ENCODE data around the gene PRKAR1B.

The PRKAR1B gene

DNA sequence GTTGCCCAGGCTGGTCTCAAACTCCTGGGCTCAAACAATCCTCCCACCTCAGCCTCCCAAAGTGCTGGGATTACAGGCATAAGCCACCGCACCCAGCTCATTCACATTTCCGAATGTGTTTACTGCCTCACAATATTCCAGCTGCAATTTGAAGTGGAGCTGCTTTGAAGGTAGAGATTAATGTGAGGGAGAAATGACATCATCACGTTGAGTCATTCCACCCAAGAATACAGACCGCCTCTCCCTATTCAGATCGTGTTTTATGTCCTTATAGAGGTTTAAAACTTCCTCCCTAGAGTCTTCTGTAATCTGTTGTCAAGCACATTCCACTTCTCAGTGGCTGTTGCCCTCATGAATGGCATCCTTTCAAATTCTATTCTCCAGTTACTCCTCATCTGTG, 107.0 kb downstream of the PRKAR1B start (continued):
- TF ChIP-seq ZBTB26 (tag by site-specific recombination; optimal IDR thresholded peaks at IDR 0.05) (no peak), ZNF629 (tag by site-specific recombination; IDR thresholded peaks at IDR 0.05) (peak; percentile 70), ZEB2 (tag by site-specific recombination; IDR thresholded peaks at IDR 0.05) (0 out of 2 replicates have a peak, but pooled peaks have one; percentile 33), ZNF768 (tag by site-specific recombination; IDR thresholded peaks at IDR 0.05) (no peak), ZNF398 (tag by site-specific recombination; IDR thresholded peaks at IDR 0.05) (peak; percentile 60; the same call in 1 of the 2 replicates), ZNF211 (tag by site-specific recombination; IDR thresholded peaks at IDR 0.05; ENCODE audit: low read depth) (no peak), ZNF174 (tag by site-specific recombination; IDR thresholded peaks at IDR 0.05) (no peak), ZFHX2 (tag by site-specific recombination; conservative IDR thresholded peaks at IDR 0.05) (no peak), ZNF274 (IDR thresholded peaks at IDR 0.05; ENCODE audit: low read length) (no peak), ZNF274 (tag by site-specific recombination; IDR thresholded peaks at IDR 0.05; ENCODE audit: borderline replicate concordance) (no peak), ZNF324 (tag by site-specific recombination; IDR thresholded peaks at IDR 0.05) (no peak), ZFP3 (tag by site-specific recombination; IDR thresholded peaks at IDR 0.05; ENCODE audit: low read depth) (no peak), ZNF184 (tag by site-specific recombination; IDR thresholded peaks at IDR 0.05) (peak; percentile 69; the same call in 1 of the 2 replicates), ZNF585B (tag by site-specific recombination; IDR thresholded peaks at IDR 0.05) (no peak), ZNF561 (tag by site-specific recombination; IDR thresholded peaks at IDR 0.05; ENCODE audit: borderline replicate concordance) (no peak), KLF8 (tag by site-specific recombination; IDR thresholded peaks at IDR 0.05) (no peak), TCF7L2 (IDR thresholded peaks at IDR 0.05; ENCODE audit: borderline replicate concordance, low read depth, low read length) (no peak), ZNF202 (tag by site-specific recombination; IDR thresholded peaks at IDR 0.05; ENCODE audit: borderline replicate concordance) (no peak), ZNF335 (tag by site-specific recombination; conservative IDR thresholded peaks at IDR 0.05) (peak; percentile 41; the same call in 1 of the 2 replicates), ZNF24 (tag by site-specific recombination; IDR thresholded peaks at IDR 0.05) (no peak), YY1 (tag by site-specific recombination; IDR thresholded peaks at IDR 0.05) (no peak), ZNF23 (tag by site-specific recombination; IDR thresholded peaks at IDR 0.05; ENCODE audit: borderline replicate concordance) (no peak), ZNF394 (tag by site-specific recombination; IDR thresholded peaks at IDR 0.05; ENCODE audit: borderline replicate concordance) (peak; percentile 64; the same call in 1 of the 2 replicates), ZNF112 (tag by site-specific recombination; IDR thresholded peaks at IDR 0.05) (no peak)
- TF ChIP-seq, protein P1, sequence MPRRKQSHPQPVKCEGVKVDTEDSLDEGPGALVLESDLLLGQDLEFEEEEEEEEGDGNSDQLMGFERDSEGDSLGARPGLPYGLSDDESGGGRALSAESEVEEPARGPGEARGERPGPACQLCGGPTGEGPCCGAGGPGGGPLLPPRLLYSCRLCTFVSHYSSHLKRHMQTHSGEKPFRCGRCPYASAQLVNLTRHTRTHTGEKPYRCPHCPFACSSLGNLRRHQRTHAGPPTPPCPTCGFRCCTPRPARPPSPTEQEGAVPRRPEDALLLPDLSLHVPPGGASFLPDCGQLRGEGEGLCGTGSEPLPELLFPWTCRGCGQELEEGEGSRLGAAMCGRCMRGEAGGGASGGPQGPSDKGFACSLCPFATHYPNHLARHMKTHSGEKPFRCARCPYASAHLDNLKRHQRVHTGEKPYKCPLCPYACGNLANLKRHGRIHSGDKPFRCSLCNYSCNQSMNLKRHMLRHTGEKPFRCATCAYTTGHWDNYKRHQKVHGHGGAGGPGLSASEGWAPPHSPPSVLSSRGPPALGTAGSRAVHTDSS (tag by site-specific recombination; IDR thresholded peaks at IDR 0.05): no peak
- TF ChIP-seq, protein P2, sequence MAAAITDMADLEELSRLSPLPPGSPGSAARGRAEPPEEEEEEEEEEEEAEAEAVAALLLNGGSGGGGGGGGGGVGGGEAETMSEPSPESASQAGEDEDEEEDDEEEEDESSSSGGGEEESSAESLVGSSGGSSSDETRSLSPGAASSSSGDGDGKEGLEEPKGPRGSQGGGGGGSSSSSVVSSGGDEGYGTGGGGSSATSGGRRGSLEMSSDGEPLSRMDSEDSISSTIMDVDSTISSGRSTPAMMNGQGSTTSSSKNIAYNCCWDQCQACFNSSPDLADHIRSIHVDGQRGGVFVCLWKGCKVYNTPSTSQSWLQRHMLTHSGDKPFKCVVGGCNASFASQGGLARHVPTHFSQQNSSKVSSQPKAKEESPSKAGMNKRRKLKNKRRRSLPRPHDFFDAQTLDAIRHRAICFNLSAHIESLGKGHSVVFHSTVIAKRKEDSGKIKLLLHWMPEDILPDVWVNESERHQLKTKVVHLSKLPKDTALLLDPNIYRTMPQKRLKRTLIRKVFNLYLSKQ (tag by site-specific recombination; IDR thresholded peaks at IDR 0.05; ENCODE audit: borderline replicate concordance): no peak
